ENCODE results near the gene ADGRD2. TPM values are rescaled to one million over a fixed set of nuclear protein-coding genes. Genes with fewer than 3 reads are reported as not detected.

The ADGRD2 gene
- total RNA-seq, 1 experiment from 2014 or later: not detected

Other genes with a start within 250 kb of the ADGRD2 start
- 26.1 and 28.4 TPM in 2 replicates for gene NEK6, start 192.5 kb upstream of the ADGRD2 start, total RNA-seq (2014; rRNA removed; shearing (Covaris generic))
- 393 and 403 TPM in 2 replicates for gene PSMB7, start 35.0 kb upstream of the ADGRD2 start, total RNA-seq (2014; rRNA removed; shearing (Covaris generic))
- gene NR5A1, start 56.9 kb downstream of the ADGRD2 start, total RNA-seq (2014; rRNA removed; shearing (Covaris generic)): not detected in 2 replicates